ACHN (cell line): ENCODE data around the gene TMEM232.
"Not testable (repeated sequence)": the region's sequence is repeated elsewhere in the genome, so short reads cannot be mapped to it uniquely, and the experiment has no call there.

Experiments
- DNase-seq: peaks from one replicate; pipeline ENCODE4 v3.0.0-alpha.2; 2015
- in situ Hi-C: cut with HindIII; loops from 2 replicates; pipeline ENCODE4 v1.10.0; 2017; ENCODE audit warnings: low sequenced_read_pairs, low pct_ligation_motif_present, low pct_unique_long_range_greater_than_20kb

TMEM232 gene

GRCh38 chr5:110547495-110547894, 179.0 kb downstream of the TMEM232 start:
- DNase-seq: no peak
- in situ Hi-C loops: no loop called here

GRCh38 chr5:110545716-110546115, 180.8 kb downstream of the TMEM232 start:
- in situ Hi-C loops: no loop called here

GRCh38 chr5:110544603-110545002, 181.9 kb downstream of the TMEM232 start:
- no peak for DNase-seq
- in situ Hi-C loops: no loop called here

More at GRCh38 chr5:110545716-110546115, 180.8 kb downstream of the TMEM232 start:
- no peak for DNase-seq

- DNase-seq: no peak
- in situ Hi-C loops: no loop called here
Measured at GRCh38 chr5:110542949-110543348, 183.5 kb downstream of the TMEM232 start.

- in situ Hi-C loops: no loop called here
- DNase-seq: no peak
Measured at GRCh38 chr5:110536120-110537115, 190.1 kb downstream of the TMEM232 start.

- DNase-seq, in situ Hi-C loops: not testable (repeated sequence)
Measured at GRCh38 chr5:110535146-110535545, 191.3 kb downstream of the TMEM232 start.

GRCh38 chr5:110525762-110526161, 200.7 kb downstream of the TMEM232 start:
- no peak for DNase-seq
- in situ Hi-C loops: no loop called here

GRCh38 chr5:110517396-110517795, 209.1 kb downstream of the TMEM232 start:
- no peak for DNase-seq
- in situ Hi-C loops: no loop called here

GRCh38 chr5:110514030-110514429, 212.4 kb downstream of the TMEM232 start:
- in situ Hi-C loops: no loop called here
- no peak for DNase-seq

GRCh38 chr5:110512266-110512665, 214.2 kb downstream of the TMEM232 start:
- DNase-seq: no peak
- in situ Hi-C loops: no loop called here

GRCh38 chr5:110510146-110510545, 216.3 kb downstream of the TMEM232 start:
- no peak for DNase-seq
- in situ Hi-C loops: no loop called here

- in situ Hi-C loops: no loop called here
Measured at GRCh38 chr5:110507972-110508371, 218.5 kb downstream of the TMEM232 start.

GRCh38 chr5:110506378-110506777, 220.1 kb downstream of the TMEM232 start:
- DNase-seq: no peak
- in situ Hi-C loops: no loop called here

More at GRCh38 chr5:110507972-110508371, 218.5 kb downstream of the TMEM232 start:
- no peak for DNase-seq

GRCh38 chr5:110496276-110496675, 230.2 kb downstream of the TMEM232 start:
- DNase-seq: no peak
- in situ Hi-C loops: no loop called here

GRCh38 chr5:110492446-110492845, 234.0 kb downstream of the TMEM232 start:
- in situ Hi-C loops: no loop called here
- no peak for DNase-seq

GRCh38 chr5:110478895-110479294, 247.6 kb downstream of the TMEM232 start:
- DNase-seq: no peak
- in situ Hi-C loops: no loop called here

GRCh38 chr5:110477911-110478310, 248.6 kb downstream of the TMEM232 start:
- in situ Hi-C loops: no loop called here
- no peak for DNase-seq

GRCh38 chr5:110476164-110476563, 250.3 kb downstream of the TMEM232 start:
- no peak for DNase-seq
- in situ Hi-C loops: no loop called here

- no peak for DNase-seq
- in situ Hi-C loops: no loop called here
Measured at GRCh38 chr5:110475529-110475928, 250.9 kb downstream of the TMEM232 start.

- no peak for DNase-seq
- in situ Hi-C loops: no loop called here
Measured at GRCh38 chr5:110469486-110469885, 257.0 kb downstream of the TMEM232 start.
